ENCODE measurements around the gene C5AR1. TPM values are rescaled to one million over a fixed set of nuclear protein-coding genes. Genes with fewer than 3 reads are reported as not detected.
A peak's percentile ranks its signal among the peaks of the same experiment; 100 is the strongest.
"Not testable (repeated sequence)": the region's sequence is repeated elsewhere in the genome, so short reads cannot be mapped to it uniquely, and the experiment has no call there.

C5AR1 gene
- total RNA-seq, 1 experiment from 2014 or later: 0.92 TPM

DNA sequence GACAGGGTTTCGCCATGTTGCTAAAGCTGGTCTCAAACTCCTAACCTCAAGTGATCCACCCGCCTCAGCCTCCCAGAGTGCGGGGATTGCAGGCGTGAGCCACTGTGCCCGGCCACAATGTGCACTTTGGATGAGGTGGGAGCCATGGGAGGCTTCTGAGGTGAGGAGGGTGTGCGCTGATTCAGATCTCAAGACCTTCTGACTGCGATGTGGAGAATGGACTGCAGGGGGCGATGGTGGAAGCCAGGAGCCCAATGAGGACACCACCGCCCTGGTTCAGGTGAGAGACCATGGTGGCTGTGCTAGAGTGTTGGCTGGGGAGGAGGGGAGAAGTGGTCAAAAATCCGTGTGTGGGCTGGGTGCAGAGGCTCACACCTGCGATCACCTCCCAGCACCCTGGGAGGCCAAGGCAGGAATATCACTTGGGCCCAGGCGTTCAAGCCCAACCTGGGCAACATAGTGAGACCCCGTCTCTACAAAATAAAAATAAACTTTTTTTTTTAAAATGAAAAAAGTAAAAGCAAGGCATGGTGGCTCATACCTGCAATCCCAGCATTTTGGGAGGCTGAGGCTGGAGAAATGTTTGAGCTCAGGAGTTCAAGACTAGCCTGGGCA lies 29.4 kb upstream of the C5AR1 start:
- no peak for DNase-seq (ENCODE audit: low spot score)
- in situ Hi-C loops (cut with HindIII; ENCODE audit: low sequenced_read_pairs): no loop called here

DNA sequence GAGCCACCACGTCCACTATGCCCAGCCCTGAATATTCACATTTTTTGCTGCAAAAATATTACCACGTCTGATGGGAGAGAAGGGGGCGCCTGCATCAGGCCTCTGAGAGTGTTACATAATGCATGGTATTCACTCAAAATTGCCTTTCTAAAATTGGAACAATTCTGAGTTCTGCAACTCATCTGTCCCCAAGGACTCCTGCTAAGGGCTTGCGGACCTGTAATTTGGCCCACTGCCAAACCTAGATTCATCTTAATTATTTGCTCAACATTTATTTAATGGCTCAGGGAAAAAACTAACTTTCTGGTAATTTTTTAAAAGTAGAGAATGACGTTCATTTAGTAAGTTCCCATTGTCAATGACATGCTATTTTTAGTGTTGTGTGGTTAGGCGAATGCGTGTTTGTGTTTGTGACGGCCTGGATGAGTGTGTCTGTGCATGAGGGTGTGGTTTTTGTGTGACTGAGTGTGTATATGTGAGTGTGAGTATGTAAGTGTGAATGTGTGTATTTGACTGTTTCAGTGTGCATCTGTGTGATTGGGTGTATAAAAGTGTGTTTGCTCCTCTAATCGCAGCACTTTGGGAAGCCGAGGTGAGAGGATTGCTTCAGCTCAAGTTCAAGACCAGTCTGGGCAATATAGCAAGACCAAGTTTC lies 26.1 kb upstream of the C5AR1 start:
- in situ Hi-C loops (cut with HindIII; ENCODE audit: low sequenced_read_pairs): no loop called here
- DNase-seq (ENCODE audit: low spot score): no peak

DNA sequence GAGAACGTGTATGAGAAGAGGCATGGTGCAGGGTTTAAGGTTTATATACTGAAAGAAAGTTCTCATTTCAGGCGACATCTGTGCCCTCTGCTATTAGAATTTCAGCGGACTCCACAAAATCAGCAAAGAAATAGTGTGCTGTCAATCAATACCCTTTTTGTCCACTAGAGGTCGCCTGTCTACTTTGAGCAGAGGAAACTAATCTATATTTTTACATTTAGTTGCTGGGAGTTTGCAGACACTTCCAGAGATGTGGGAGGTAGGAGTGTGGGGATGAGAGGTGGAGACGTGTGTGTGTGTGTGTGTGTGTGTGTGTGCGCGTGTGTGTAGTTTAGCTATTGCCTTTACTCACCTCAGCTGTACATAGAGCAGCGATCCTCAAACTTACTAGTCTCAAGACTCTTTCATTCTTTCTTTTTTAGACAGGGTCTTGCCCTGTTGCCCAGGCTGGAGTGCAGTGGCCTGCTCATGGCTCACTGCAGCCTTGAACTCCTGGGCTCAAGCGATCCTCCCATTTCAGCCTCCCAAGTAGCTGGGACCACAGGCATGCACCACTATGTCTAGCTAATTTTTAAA lies 25.2 kb upstream of the C5AR1 start:
- in situ Hi-C loops (cut with HindIII; ENCODE audit: low sequenced_read_pairs): no loop called here
- peak; percentile 76 for DNase-seq (ENCODE audit: low spot score)

DNA sequence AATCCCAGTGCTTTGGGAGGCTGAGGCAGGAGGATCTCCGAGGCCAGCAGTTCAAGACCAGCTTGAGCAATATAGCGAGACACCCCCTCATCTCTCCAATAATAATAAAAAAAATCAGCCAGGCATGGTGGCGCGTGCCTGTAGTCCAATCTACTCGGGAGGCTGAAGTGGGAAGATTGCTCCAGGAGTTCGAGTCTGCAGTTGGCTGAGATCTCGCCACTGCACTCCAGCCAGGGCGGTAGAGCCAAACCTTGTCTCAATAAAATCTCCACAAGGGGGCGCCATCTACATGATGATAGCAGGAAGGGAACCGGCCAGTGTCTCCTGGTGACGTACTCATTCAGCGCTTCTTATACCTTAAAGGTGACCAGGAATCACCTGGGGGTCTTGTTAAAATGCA lies 13.6 kb upstream of the C5AR1 start:
- in situ Hi-C loops (cut with HindIII; ENCODE audit: low sequenced_read_pairs): no loop called here
- peak; percentile 91 for DNase-seq (ENCODE audit: low spot score)

DNA sequence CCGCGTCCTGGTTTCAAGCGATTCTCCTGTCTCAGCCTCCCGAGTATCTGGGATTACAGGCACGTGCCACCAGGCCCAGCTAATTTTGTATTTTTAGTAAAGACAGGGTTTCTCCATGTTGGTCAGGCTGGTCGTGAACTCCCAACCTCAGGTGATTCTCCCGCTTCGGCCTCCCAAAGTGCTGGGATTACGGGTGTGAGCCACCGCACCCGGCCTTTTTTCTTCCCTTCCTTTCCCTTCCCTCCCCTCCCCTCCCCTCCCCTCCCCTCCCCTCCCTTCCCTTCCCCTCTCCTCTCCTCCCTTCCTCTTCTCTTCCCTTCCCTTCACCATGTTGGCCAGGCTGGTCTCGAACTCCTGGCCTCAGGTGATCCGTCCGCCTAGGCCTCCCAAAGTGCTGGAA lies 8.8 kb upstream of the C5AR1 start:
- in situ Hi-C loops (cut with HindIII; ENCODE audit: low sequenced_read_pairs); DNase-seq (ENCODE audit: low spot score): not testable (repeated sequence)

DNA sequence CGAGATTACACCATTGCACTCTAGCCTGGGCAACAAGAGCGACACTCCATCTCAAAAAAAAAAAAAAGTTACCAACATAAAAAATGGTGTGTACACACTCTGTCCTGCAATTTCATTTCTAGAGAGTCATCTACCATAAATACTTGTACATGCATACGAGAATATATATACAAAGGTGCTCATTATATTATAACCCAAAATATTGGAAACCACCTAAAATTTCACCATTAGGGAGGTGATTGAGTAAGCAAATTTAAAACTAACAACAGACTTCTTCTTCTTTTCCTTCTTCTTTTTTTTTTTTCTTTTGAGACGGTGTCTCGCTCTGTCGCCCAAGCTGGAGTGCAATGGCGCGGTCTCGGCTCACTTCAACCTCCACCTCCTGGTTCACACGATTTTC lies 7.4 kb upstream of the C5AR1 start:
- no peak for DNase-seq (ENCODE audit: low spot score)
- in situ Hi-C loops (cut with HindIII; ENCODE audit: low sequenced_read_pairs): no loop called here

DNA sequence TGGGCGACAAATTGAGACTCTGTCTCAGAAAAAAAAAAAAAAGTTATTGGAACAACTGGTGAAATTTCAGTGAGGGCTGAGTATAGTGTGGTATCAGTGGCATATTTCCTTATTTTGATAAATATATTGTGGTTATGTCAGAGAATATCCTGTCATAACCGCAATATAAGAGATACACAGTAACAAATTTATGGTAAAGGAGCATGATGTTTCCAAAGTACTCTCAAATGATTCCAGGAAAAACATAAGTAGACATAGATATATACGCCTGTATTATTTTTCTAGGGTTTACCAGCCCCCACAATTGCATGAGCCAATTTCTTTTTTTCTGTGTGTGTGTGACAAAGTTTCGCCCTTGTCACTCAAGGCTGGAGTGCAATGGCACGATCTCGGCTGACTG lies 5.7 kb upstream of the C5AR1 start:
- DNase-seq (ENCODE audit: low spot score): no peak
- in situ Hi-C loops (cut with HindIII; ENCODE audit: low sequenced_read_pairs): no loop called here

DNA sequence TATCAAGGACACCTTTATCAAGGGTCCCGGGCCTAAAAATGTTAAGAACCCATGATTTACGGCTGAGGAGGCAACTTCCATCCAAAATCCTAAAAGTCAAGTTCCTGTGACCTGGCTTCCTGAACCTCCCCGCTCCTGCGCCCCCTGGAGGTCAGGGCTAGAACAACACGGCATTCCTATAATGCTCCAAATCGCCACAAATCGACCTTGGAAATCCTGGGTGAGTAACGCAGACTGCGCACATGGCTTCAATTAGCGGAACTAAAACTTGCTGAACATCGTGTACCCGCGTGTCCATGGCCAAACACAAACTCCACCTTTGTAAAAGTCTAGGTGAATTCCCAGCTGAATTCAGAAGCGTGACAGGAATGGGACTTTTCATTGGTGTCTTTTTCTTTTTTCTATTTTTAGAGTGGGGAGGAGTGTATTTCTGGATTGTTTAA lies 4.3 kb upstream of the C5AR1 start:
- in situ Hi-C loops (cut with HindIII; ENCODE audit: low sequenced_read_pairs): no loop called here
- DNase-seq (ENCODE audit: low spot score): peak; percentile 34

DNA sequence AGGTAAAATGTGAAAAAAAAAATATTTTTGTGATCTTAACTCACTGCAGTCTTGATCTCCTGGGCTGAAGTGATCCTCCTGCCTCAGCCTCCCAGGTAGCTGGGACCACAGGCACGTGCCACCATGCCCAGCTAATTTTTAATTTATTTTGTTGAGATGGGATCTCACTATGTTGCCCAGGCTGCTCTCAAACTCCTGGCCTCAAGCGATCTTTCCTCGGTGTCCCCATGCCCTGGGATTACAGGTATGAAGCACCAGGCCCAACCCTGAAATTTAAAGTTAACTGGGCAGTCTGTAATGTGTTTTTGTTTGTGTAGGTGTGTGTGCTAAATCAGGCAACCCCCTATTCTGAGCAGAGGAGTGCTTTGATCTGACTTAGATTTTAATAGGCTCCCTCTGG lies 3.4 kb upstream of the C5AR1 start:
- no peak for DNase-seq (ENCODE audit: low spot score)
- in situ Hi-C loops (cut with HindIII; ENCODE audit: low sequenced_read_pairs): no loop called here

DNA sequence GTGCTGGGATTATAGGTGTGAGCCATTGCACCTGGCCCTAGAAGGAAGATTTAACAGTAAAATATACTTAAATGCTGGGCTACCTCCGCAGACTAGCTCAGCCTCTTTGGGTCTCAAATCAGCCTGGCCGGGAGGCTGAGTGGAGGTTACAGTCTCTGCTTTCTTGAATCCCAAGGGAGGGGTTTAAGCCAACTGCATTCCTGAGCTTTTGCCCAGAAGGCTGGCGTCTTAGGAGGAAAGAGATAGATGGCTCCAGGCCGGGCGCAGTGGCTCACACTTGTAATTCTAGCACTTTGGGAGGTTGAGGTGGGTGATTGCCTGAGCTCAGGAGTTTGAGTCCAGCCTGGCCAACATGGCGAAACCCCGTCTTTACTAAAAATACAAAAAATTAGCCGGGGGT lies 623 bp upstream of the C5AR1 start:
- in situ Hi-C loops (cut with HindIII; ENCODE audit: low sequenced_read_pairs): no loop called here
- no peak for DNase-seq (ENCODE audit: low spot score)

DNA sequence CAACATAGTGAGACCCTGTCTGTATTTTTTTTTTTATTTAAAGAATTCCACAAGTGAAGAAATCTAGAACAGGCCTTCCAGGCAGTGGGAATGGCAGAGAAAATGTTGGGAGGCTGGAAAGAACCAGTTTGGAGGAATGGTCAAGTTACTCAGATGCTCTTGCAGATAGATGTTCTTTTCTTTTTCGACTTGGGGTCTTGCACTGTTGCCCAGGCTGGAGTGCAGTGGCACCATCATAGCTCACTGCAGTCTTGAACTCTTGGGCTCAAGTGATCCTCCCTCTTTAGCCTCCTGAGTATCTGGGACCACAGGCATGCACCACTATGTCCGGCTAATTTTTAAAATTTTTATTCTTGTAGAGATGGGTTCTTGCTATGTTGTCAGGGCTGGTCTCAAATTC lies 662 bp downstream of the C5AR1 start:
- in situ Hi-C loops (cut with HindIII; ENCODE audit: low sequenced_read_pairs): no loop called here

DNA sequence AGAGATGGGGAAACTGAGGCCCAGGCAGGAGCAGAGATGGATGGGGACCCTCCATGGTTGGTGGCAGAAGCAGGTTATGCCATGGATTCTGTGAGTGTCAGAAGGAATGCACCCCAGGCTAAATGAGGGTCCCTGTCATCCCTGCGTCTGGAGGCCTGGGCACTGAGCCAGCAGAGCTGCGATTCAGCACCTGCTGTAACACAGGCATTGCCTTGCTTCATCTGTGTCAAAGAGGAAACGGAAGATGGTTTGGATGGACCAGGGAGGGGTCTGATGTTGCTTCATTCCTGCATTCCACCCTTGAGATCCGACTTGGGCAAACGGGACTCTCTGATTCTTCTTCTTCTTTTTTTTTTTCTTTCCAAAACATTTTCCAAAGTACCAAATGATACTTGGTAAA lies 1.2 kb downstream of the C5AR1 start:
- no peak for DNase-seq (ENCODE audit: low spot score)
- in situ Hi-C loops (cut with HindIII; ENCODE audit: low sequenced_read_pairs): no loop called here

More for the DNA sequence above, 662 bp downstream of the C5AR1 start:
- no peak for DNase-seq (ENCODE audit: low spot score)

DNA sequence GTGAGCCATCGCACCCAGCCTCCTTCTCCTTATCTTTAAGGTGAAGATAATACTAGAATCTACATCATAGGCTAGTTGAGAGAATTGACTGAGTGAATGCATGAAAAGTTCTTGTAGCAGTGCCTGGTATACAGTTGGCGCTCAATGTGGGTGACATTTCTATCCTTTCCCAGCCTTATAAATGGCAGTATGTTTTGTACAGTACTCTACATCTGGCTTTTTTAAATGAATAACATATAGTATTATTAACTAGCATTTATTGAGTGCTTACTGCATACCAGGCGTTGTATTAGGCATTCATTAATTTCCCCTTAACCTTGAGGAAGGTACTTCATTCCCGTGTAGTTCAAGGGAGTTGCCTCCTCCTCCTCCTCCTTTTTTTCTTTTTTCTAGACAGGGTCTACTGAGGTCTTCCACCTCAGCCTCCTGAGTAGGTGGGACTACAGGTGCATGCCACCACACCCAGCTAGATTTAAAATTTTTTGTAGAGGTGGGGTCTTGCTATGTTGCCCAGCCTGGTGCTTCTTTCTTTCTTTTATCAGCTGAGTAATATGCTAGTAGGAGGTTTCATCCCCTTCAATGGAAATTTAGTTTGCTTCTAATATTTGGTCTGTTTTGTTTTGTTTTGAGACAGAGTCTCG lies 2.8 kb downstream of the C5AR1 start:
- in situ Hi-C loops (cut with HindIII; ENCODE audit: low sequenced_read_pairs): no loop called here
- no peak for DNase-seq (ENCODE audit: low spot score)

DNA sequence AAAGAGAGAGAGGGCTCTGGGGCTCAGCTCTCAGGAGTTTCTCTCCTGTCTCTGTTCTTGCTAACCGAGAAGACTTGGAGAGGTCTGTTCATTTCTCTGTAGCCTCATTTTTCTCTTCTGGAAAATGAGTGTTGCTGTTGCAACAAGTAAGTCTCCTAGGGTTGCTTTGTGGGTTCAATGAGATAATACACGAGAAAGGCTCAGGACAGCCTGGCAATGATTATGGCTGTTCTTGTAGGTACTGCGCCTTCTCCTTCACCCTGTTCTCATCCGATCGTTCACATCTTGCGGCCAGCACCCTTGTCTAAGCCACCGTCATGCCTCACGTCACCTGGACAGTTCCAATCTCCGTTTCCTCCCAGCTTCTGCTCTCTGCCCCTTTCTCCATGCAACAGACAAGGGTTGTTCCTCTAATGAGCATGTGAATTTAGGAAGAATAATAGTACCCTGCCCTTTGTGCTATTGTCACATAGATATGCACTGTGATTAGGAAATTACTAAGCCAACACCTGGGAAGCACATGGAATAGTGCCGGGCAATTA lies 4.2 kb downstream of the C5AR1 start:
- in situ Hi-C loops (cut with HindIII; ENCODE audit: low sequenced_read_pairs): no loop called here

DNA sequence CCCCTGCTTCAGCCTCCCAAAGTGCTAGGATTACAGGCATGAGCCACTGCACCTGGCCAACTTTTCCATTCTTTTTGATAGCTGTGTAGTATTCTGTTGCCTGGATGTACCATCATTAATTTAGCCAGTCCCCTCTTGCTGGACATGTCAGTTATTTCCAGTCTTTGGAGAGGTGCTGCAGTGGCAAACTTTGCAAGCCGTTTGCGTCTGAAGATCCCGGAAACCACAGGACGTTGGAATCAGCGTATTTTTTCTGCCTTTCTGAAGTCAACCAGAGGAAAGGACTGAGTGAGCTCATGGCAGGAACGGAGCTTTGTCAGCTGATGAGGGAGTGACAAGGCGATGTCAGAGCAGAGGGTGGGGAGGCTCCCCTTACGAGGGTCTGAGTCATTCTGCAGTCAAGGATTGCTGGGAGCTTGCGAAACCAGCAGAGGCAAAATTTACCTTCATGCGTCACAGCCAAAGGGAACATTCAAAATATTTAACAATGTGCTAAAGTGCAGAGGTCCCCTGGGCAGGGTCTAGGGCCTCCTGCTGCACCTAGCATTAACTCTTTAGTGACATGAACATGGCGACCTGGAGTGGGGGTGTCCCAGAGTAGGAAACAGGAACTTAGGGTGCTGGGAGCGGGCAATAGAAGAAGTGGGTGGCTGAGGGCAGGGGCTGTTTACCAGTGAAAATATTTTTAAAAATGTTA lies 5.6 kb downstream of the C5AR1 start:
- DNase-seq (ENCODE audit: low spot score): no peak
- in situ Hi-C loops (cut with HindIII; ENCODE audit: low sequenced_read_pairs): no loop called here

More for the DNA sequence above, 4.2 kb downstream of the C5AR1 start:
- DNase-seq (ENCODE audit: low spot score): no peak

DNA sequence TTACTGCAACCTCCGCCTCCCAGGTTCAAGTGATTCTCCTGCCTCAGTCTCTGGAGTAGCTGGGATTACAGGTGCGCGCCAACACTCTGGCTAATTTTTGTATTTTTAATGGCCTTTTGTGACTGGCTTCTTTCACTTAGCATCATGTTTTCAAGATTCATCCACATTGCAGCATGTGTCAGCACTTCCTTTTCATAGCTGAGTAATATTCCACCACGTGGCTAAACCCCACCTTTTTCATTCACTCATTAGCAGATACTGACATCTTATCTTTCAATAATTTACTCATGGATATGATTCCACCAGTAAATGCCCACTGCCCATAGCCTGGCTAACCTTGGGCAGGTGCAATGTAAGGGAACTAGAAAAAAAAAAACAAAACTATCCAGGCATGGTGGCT lies 6.9 kb downstream of the C5AR1 start:
- DNase-seq (ENCODE audit: low spot score): no peak

DNA sequence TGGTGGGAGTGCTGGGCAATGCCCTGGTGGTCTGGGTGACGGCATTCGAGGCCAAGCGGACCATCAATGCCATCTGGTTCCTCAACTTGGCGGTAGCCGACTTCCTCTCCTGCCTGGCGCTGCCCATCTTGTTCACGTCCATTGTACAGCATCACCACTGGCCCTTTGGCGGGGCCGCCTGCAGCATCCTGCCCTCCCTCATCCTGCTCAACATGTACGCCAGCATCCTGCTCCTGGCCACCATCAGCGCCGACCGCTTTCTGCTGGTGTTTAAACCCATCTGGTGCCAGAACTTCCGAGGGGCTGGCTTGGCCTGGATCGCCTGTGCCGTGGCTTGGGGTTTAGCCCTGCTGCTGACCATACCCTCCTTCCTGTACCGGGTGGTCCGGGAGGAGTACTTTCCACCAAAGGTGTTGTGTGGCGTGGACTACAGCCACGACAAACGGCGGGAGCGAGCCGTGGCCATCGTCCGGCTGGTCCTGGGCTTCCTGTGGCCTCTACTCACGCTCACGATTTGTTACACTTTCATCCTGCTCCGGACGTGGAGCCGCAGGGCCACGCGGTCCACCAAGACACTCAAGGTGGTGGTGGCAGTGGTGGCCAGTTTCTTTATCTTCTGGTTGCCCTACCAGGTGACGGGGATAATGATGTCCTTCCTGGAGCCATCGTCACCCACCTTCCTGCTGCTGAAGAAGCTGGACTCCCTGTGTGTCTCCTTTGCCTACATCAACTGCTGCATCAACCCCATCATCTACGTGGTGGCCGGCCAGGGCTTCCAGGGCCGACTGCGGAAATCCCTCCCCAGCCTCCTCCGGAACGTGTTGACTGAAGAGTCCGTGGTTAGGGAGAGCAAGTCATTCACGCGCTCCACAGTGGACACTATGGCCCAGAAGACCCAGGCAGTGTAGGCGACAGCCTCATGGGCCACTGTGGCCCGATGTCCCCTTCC lies 10.5 kb downstream of the C5AR1 start:
- DNase-seq (ENCODE audit: low spot score): no peak
- in situ Hi-C loops (cut with HindIII; ENCODE audit: low sequenced_read_pairs): no loop called here

More for the DNA sequence above, 6.9 kb downstream of the C5AR1 start:
- in situ Hi-C loops (cut with HindIII; ENCODE audit: low sequenced_read_pairs): no loop called here

DNA sequence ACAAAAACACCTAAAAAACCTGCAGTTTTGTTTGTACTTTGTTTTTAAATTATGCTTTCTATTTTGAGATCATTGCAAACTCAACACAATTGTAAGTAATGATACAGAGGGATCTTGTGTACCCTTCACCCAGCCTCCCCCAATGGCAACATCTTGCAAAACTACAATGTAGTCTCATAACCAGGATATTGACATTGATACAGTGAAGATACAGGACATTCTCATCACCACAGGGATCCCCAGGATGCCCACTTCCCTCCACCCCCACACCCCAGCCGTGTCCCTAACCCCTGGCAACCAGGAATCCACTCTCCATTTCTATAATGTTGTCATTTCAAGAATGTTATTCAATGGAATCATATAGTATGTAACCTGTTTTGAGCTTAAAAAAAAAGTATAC lies 12.0 kb downstream of the C5AR1 start:
- DNase-seq (ENCODE audit: low spot score): no peak
- in situ Hi-C loops (cut with HindIII; ENCODE audit: low sequenced_read_pairs): no loop called here

Data from G401 (cell line).